GM08714 (cell line): ENCODE measurements around the gene COX6A2.
A peak's percentile ranks its signal among the peaks of the same experiment; 100 is the strongest.

Experiments used
- H3K4me3 ChIP-seq: fragments of 200-500 bp; sonication (Bioruptor generic); 2 replicates; pipeline ENCODE4 v1.5.1; 2014; ENCODE audit warnings: mild to moderate bottlenecking, low read length, inconsistent platforms
- ZNF274 ChIP-seq: IDR thresholded peaks from 2 replicates; pipeline ENCODE4 v1.6.1; 2012; ENCODE audit warnings: mild to moderate bottlenecking, low read depth, low read length

COX6A2 gene

GRCh38 chr16:31428279-31428597 is at the start of gene COX6A2:
TSS of gene COX6A2 (minus strand) at chr16:31428360. CDS start at chr16:31428325, 35 bp downstream.
- no peak within 1 kb of the TSS for H3K4me3 ChIP-seq
- no peak for TF ChIP-seq ZNF274

- H3K4me3 ChIP-seq, result peak overlapping the region; percentile 59; the same call in 1 of the 2 replicates
- no peak for TF ChIP-seq ZNF274
Measured at GRCh38 chr16:31477220-31478216, 49.4 kb upstream of the COX6A2 start.

- no peak for TF ChIP-seq ZNF274
- H3K4me3 ChIP-seq, result peak overlapping the region; percentile 59; the same call in 1 of the 2 replicates
Measured at GRCh38 chr16:31476303-31477219, 48.4 kb upstream of the COX6A2 start.

- no peak for TF ChIP-seq ZNF274
- no peak overlapping the region for H3K4me3 ChIP-seq
Measured at GRCh38 chr16:31475946-31476302, 47.8 kb upstream of the COX6A2 start.

GRCh38 chr16:31474773-31475738 is 46.9 kb upstream of the COX6A2 start:
- no peak overlapping the region for H3K4me3 ChIP-seq
- TF ChIP-seq ZNF274, result no peak

GRCh38 chr16:31474173-31474714 is 46.1 kb upstream of the COX6A2 start:
- no peak overlapping the region for H3K4me3 ChIP-seq
- no peak for TF ChIP-seq ZNF274

GRCh38 chr16:31473264-31473984 is 45.3 kb upstream of the COX6A2 start:
- no peak for TF ChIP-seq ZNF274
- H3K4me3 ChIP-seq, result no peak overlapping the region

- TF ChIP-seq ZNF274, result no peak
- H3K4me3 ChIP-seq, result peak overlapping the region; percentile 65; the same call in 1 of the 2 replicates
Measured at GRCh38 chr16:31472709-31473203, 44.6 kb upstream of the COX6A2 start.

GRCh38 chr16:31471875-31472708 is 43.9 kb upstream of the COX6A2 start, which contains the start of gene TGFB1I1:
TSS of gene TGFB1I1 (plus strand) at chr16:31472152. CDS start at chr16:31472189, 37 bp downstream.
- no peak for TF ChIP-seq ZNF274
- H3K4me3 ChIP-seq, result peak within 1 kb of the TSS; percentile 65; the same call in 1 of the 2 replicates

- H3K4me3 ChIP-seq, result peak overlapping the region; percentile 14; the same call in 1 of the 2 replicates
- no peak for TF ChIP-seq ZNF274
Measured at GRCh38 chr16:31471241-31471874, 43.2 kb upstream of the COX6A2 start.

- TF ChIP-seq ZNF274, result no peak
- H3K4me3 ChIP-seq, result no peak overlapping the region
Measured at GRCh38 chr16:31470615-31471014, 42.5 kb upstream of the COX6A2 start.

- no peak for TF ChIP-seq ZNF274
Measured at GRCh38 chr16:31467858-31468257, 39.7 kb upstream of the COX6A2 start.

More at GRCh38 chr16:31467858-31468257, 39.7 kb upstream of the COX6A2 start:
- H3K4me3 ChIP-seq, result no peak overlapping the region
